Stimulated activated CD4-positive, alpha-beta T cell treated with anti-CD3 and anti-CD28 coated beads, Interleukin-1b, Interleukin-23, amount 100 ng/mL, for 48 hours (primary cell): ENCODE data around the gene ELOF1.
A peak's percentile ranks its signal among the peaks of the same experiment; 100 is the strongest.

Experiments
- DNase-seq: peaks from one replicate; pipeline ENCODE4 v3.0.0-alpha.2; 2020

ELOF1 gene

DNA sequence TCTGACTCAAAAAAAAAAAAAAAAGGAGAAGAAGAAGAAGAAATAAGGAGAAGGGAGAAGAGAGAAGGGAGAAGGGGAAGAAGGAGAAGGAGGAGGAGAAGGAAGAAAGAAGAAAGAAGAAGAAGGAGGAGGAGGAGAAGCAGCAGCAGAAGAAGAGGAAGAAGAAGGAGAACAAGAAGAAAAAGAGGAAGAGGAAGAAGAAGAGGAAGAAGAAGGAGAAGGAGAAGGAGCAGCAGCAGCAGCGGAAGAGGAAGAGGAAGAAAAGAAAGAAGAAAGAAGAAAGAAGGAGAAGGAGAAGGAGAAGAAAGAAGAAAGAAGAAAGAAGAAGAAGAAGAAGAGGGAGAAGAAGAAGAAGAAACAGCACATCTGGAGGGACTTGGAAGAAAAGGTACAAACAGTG, 24.5 kb downstream of the ELOF1 start:
- no peak for DNase-seq

DNA sequence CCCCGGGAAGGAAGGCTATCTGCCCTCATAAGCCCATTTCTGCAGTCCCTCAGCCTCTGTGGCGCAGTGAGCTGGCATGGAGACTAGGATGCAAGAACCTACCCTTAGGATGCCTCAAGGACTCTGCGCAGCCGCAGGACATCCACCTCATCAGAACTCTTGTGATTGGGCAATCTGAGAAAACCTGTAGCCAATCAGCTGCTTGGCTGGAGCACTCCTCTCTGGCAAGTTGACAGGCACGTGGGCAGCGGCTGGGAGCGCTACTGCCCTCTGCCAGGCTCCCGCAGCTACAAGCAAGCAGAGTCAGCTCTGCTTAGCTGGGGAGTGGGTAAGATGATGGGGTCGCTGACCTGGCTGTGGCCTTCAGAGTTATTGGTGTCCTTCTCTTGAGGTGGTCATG, 28.6 kb downstream of the ELOF1 start:
- peak; percentile 74 for DNase-seq

DNA sequence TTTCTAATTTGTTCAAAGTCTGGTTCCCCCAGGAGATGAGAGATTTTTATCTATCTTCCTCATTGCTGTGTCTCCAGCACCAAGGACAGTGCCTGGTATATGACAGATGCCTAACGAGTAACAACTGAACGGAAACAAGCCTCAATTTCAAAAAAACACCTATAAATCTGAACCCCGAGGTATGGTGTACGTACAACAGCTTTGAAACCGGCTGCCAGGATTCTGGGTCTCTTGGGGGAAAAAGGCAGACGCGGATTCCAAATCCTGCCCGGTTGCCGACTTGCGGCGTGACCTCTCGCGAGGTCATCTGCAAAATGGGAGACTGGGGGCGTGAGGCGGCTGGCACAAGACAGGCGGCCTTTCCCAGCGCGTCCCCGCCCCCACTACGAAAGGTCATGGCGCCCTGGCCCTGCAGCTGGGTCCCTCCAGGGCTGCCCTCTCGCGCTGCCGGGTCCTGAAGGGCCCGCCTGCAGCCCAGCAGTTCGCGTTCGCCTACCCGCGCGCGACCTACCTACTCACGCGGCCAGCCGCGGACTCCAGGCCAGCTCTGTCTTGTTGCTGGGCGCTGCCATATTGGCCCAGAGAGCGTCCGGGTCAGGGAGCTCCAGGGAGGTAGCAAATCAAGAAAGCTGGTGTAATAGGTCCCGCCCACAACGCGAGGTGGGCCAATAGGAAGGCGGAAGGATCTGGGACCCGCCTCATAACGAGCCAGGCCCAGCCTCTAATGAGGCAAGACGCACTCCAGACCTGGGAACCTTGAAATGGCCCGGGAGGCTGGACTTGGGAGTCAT, 30.3 kb downstream of the ELOF1 start, which contains the start of gene ECSIT:
Gene ECSIT, minus strand, starts transcription at position 584 of the 791 bp plus-strand sequence. CDS start 9,964 bp downstream, outside the sequence.
- DNase-seq: peak; percentile 96

DNA sequence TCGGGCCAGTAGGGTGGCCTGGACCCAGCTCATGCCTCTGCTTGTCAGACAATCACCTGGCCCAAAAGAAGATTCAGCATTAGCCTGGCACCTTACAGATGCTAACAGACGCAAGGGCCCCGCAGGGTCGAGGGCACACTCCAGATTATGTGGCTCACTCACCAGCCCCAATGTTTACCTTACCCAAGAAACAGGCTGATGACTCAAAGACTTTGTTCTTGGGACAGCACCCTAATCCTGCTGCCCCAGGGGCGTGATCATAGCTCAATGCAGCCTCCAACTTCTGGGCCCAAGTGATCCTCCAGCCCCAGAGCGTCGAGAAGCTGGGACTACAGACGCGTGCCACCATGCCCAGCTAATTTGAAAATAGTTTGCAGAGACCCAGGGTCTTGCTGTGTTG, 39.9 kb downstream of the ELOF1 start:
- no peak for DNase-seq

DNA sequence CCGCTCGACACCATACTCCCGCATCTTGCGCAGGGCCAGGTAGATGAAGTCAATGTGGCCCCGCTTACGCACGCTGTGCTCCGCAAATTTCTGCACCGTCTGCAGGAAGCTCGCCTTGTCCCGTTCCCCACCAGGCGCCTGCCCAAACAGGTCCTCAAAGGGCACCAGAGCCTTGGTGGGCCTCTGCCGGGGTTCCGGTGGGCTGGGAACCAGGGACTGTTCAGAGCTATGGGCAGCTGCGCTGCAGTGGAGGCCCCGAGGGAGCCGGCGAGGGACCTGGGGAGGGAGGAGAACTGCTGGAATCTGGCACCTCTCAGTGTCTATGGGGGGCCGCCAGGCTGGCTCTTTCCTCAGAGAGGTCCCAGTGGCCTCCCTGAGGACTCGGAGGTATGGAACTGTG, 45.1 kb downstream of the ELOF1 start:
- no peak for DNase-seq

DNA sequence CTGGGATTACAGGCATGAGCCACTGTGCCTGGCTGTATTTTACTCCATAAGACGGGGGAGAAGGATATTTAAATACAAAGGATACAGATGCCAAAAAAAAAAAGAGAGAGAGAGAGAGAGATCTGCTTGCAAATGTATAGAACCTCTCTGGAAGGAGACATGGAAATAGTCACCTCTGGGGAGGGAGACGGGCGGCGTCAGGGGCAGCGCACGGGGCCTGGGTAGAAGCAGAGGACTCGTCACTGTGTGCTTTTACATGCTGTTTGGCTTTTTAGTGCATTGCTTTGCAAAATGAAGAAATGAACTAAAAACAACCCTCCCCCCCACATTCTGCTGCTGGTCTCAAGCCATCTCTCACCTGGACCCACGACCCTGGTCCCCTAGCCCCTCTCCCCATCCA, 48.6 kb downstream of the ELOF1 start:
- no peak for DNase-seq

DNA sequence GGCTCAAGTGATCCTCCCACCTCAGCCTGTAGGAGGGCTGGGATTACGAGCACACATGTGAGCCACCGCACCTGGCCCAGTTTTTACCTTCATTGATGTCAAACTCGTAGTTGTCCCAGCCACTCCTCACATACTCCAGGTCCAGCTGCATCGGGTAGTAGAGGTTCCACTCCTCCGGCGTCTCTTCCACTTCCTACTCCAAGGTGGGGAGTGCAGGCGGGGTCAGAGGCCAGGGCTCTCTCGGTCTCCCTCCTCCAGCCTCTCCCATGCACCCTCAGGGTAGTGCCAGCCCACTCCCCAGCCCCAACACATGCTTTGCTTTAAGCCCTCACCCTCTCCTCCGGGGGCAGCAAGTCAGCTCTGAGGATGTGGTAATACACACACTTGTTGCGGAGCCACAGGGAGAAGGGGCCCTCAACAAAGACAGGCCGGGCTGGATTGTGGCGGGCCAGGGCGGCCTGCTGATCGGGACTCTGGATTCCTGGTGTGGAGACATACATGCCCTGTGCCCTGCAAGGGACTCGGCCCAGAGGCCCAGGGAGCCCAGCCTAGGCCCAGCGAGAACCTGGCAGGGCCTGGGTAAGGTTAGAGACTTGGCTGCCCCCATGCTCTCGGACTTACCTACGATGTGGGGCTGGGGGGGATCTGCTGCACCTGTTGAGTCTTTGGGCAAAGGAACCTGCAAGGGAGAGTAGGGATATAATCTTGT, 51.5 kb downstream of the ELOF1 start:
- DNase-seq: no peak

DNA sequence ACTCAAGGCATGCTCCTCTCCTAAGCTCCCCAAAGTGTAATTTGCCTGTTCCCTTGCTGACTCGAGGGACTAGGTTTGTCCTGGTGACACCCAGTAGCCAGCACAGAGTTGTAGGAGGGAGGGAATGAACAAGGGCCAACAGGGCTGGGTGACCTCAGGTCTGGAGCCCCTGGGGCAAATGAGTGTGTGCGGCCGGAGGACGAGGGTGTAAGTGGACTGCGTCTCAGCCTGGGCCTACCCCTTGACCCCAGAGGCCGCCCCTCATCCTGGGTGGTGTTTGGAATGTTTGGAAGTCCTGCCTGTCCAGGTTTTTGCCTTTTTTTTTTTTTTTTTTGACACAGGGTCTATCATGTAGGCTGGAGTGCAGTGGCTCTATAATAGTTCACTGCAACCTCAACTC, 52.1 kb downstream of the ELOF1 start:
- DNase-seq: no peak

DNA sequence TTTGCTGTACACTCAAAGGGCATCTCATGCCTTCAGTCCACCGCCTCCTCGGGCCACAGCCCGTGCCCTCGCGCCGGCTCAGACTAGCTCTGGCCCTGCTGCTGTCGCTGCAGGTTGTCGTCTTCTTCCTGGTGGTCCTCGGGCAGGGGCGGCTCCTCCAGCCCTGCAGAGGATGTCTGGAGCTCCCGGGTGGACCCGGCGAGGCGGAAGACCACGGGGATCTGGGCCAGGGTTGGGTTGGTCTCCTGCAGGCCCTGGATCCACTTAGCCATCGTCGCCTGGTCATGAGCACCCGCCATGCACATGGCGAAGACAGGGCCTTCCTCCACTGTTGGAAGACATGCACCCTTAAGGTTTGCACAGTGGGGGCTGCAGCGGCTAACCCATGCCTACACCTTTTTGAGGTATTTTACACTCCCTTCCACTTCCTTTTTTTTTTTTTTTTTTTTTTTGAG, 52.9 kb downstream of the ELOF1 start:
- DNase-seq: no peak

DNA sequence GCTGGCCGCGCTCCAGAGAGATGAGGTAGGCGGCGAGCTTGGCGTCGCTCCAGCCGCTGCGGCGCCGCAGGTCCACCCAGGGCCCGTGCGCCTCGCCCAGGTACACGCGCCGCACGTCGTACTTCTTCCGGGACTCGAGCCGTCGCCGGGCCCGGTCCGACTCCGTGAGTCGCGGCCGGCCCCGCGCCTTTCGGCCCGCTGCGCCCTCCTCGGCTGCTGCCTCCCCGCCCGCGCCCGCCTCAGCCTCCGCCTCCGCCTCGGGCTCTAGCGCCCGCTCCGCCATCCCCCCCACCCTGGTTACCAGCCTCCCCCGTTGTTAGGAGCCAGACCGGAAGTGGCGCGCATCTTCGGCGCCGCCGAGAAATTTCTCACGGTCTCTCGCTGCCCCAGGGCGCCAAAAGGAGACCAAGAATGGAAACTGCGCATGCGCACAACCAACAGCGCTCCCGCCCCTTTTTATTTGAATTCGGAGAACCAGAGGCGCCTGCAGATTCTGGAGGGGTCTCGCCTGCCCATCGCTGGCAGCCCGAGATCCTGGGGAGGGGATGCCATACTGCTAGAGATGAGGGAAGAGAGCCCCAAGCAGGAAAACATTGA, 53.4 kb downstream of the ELOF1 start, which contains the start of gene ZNF653:
Gene ZNF653, minus strand, starts transcription at position 336 of the 597 bp plus-strand sequence. Its CDS starts 53 bp downstream, at position 283.
- peak; percentile 96 for DNase-seq

DNA sequence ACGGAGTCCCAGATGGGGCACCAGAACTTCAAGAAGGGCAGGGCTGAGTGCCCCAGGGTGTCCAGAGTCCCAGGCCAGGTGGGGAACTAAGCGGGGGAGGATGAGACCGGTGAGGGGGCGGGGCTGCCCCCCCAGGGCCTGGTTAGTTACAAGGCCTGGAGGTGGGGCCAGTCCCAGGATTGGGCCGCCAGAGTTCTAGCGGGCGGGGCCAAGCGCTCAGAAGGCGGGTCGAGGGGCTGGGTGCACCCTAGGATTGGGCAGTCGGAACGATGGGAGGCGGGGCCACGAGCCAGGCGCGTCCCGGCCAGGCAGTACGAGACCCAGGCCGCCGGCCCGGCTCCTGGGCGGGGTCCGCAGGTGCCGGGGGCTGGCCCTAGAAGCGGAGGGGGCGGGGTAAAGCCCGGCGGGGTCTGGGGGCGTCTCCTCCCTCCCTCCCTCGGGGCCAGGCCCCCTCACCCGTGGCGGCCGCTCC, 54.0 kb downstream of the ELOF1 start:
- DNase-seq: peak; percentile 97

DNA sequence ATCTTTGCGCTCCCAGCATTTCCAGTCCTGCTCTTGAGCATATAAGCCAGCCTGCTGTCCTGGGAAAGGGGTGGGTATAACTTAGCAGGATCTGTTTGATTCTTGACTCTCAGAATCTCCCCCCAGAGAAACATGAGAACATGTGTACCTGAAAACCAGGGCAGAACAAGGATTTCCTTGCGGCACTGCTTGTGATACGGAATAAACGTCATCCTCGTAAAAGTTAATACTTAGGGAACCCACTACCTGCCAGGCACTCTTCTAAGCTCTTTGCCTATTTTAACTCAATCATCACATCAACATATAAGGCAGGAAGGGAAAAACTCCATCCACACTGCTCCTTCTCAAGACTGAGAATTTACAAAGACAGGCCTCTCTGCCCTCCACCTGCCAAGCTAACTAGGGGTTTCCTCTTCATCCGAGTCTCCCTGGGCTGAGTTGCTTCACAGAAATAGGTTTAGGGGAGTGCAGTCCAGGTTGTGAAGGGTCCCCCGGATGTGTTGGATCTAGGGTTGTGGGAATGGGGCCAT, 54.5 kb downstream of the ELOF1 start:
- DNase-seq: no peak
